AG10803 (cell line): ENCODE data around the gene MBNL2.

Source experiments
- DNase-seq: peaks from one replicate; pipeline ENCODE4 v3.0.0; 2010; ENCODE audit warnings: low read depth
- H3K4me3 ChIP-seq: 2 replicates; pipeline ENCODE4 v1.5.1; 2011; ENCODE audit warnings: mild to moderate bottlenecking, low read length, control low read depth
- TF ChIP-seq, protein P1 (sequence below): conservative IDR thresholded peaks from 2 replicates; pipeline ENCODE4 v1.5.1; 2011; ENCODE audit warnings: mild to moderate bottlenecking, low read length, control low read depth, inconsistent platforms

Gene MBNL2

DNA sequence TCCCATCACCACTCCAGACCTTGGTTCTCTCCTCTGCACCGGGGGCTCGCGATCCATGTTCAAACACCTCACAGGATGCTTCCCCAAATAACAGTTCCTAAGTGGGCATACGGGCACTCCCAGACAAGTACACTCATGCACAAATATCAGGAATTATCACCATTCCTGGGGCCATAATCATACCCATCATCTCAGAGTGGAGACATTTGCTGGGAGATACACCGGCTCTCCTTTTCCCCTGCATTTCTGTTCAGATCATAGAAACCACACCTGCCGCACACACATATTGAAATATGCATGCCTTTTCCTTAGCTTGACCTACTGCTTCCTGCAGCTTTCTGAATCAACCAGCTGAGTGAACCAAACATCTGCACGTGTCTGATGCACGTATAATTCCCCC lies 33.9 kb upstream of the MBNL2 start:
- H3K4me3 ChIP-seq, result no peak overlapping the region
- DNase-seq, result no peak
- TF ChIP-seq, protein P1, sequence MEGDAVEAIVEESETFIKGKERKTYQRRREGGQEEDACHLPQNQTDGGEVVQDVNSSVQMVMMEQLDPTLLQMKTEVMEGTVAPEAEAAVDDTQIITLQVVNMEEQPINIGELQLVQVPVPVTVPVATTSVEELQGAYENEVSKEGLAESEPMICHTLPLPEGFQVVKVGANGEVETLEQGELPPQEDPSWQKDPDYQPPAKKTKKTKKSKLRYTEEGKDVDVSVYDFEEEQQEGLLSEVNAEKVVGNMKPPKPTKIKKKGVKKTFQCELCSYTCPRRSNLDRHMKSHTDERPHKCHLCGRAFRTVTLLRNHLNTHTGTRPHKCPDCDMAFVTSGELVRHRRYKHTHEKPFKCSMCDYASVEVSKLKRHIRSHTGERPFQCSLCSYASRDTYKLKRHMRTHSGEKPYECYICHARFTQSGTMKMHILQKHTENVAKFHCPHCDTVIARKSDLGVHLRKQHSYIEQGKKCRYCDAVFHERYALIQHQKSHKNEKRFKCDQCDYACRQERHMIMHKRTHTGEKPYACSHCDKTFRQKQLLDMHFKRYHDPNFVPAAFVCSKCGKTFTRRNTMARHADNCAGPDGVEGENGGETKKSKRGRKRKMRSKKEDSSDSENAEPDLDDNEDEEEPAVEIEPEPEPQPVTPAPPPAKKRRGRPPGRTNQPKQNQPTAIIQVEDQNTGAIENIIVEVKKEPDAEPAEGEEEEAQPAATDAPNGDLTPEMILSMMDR, result no peak

DNA sequence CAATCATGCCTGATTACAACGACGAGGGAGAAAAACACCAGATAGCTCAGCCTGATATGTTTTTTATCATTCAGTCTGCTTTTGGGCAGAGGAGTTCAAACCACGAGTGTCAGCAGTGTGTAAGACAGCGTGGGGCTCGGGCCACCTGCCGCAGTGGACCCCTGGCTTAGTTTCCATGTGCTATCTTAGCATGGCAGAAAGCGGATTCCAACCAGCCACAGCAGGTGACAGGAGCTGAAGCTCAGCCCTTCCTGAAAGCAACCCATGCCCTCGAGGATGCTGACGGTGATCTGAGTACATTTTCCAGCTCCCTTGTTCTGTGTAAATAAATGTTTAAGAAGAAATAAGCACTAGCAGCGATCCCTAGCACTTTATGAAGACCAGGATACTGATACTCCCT lies 32.2 kb upstream of the MBNL2 start:
- TF ChIP-seq, protein P1, result no peak
- DNase-seq, result no peak
- H3K4me3 ChIP-seq, result no peak overlapping the region

DNA sequence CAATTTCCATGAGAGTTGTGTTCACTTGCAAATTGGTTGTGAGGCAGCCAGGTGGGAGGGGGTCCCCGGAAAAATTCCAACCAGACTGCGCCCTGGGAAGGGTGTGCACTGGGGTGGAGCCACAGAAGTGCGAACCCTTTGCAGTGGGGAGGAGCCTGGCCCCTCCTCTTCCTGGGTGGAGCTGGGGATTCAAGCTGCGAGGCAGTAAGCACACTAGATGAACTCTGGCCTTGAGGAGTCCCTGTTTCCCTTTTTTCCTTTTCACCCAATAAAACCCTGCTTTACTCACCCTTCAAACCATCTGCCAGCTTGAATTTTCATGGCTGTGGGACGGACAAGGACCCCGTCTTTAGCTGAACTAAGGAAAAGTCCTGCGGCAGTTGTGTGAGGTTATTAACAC lies 31.0 kb upstream of the MBNL2 start:
- no peak for DNase-seq
- TF ChIP-seq, protein P1, result no peak

DNA sequence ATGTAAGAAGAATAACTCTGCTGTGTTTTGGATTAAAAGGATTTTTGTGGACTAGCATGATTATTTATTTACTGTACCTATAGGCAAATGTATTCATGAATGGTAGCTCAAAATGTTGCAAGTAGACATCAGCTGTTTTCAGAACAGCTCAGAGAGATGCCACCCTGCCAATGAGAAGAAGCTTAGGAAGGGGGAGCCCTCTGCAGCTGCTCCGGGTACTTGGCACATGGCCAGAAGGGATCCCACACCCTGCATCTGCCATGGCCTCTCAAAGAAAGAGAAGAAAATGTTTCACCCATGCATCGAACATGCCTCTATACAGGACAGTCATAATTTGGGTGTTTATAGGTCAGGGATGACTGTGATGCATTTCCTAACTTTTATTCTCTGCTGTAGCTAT lies 30.5 kb upstream of the MBNL2 start:
- H3K4me3 ChIP-seq, result no peak overlapping the region
- no peak for DNase-seq
- TF ChIP-seq, protein P1, result no peak

More for the DNA sequence above, 31.0 kb upstream of the MBNL2 start:
- H3K4me3 ChIP-seq, result no peak overlapping the region

DNA sequence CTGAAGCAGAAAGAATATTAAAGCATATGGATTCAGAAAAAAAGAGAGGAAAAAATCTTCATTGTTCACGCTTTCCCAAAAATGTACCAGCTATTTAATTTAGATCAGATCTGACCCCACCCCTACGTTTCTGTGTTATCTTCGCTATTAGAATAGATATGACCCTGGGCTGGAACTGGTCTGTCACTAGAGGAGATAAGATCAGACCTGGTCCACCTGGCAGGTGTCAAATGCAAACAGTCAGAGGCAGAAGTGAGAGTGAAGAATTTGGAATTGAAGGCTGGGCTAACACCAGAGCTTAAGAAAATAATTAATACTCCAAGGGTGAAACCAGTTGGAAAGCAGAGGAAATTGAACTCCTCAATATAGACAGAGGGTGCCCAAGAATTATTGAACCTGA lies 30.0 kb upstream of the MBNL2 start:
- DNase-seq, result no peak
- TF ChIP-seq, protein P1, result no peak
- H3K4me3 ChIP-seq, result no peak overlapping the region

DNA sequence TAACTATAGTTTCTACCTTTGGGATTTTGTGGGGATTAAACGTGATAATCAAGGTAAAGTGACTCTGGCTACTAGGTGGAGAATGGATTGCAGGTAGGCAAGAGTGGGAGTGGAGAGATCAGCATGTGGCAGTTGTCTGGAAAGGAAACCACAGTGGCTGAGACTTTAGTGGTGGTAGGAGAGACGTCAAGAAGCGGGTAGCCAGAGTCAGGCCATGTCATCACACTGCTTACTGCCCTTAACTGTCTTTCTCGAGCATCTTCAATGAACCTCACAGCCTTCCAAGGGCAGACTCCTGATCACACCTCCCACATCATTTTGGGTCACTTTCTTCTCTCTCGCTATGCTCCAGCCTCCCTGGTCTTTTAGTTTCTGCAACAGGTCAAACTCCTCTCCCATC lies 28.6 kb upstream of the MBNL2 start:
- TF ChIP-seq, protein P1, result no peak
- no peak overlapping the region for H3K4me3 ChIP-seq
- no peak for DNase-seq

DNA sequence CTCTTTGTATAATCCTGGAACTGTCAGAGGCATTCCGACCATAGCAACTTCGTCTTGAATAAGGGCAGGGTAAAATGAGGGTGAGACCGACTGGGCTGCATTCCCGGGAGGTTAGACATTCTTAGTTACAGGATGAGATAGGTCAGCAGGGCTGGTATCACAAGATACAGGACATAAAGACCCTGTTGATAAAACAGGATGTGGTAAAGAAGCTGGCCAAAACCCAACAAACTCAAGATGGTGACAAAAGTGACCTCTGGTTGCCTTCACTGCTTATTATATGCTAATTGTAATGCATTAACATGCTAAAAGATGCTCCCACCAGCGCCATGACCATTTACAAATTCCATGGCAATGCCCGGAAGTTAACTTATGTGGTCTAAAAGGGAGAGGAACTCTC lies 27.7 kb upstream of the MBNL2 start:
- no peak overlapping the region for H3K4me3 ChIP-seq
- TF ChIP-seq, protein P1, result no peak
- peak; percentile 17 for DNase-seq
